CD4-positive, alpha-beta T cell treated with Interleukin-17A for 4 hours (primary cell): Measurements from ENCODE around the gene NME8.

Source experiments
- DNase-seq: peaks from one replicate; pipeline ENCODE4 v3.0.0-alpha.2; 2020; ENCODE audit warnings: mixed read lengths

NME8 gene

DNA sequence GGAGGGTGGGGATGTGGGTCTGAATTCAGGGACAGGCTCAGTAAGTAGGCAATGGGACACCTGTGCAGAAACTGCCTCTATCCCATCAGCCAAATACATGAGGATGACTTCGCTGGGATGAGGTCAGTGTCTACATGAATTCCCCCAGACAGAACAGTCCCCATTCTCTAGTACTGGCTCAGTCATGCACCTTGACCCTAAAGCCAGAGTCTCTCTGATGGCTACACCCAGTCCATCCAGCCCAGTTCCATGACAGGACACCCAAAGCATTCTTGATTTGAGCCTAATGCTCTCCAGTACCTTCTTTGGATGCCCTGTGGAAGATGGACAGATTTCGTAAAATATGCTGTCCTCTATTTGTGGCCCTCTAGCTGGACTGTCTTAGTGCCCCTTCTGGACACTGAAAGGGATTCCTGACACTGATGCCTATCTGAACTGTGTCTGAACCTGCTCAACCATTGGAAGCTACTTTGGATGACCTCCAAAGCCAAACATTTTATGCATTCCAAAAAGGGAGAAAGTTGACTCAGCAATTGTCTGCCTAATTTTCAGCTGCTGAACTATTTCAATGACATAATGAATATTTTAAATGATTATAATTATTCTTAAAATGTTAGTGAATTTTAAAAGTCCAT lies 53.6 kb downstream of the NME8 start:
- DNase-seq, result no peak

DNA sequence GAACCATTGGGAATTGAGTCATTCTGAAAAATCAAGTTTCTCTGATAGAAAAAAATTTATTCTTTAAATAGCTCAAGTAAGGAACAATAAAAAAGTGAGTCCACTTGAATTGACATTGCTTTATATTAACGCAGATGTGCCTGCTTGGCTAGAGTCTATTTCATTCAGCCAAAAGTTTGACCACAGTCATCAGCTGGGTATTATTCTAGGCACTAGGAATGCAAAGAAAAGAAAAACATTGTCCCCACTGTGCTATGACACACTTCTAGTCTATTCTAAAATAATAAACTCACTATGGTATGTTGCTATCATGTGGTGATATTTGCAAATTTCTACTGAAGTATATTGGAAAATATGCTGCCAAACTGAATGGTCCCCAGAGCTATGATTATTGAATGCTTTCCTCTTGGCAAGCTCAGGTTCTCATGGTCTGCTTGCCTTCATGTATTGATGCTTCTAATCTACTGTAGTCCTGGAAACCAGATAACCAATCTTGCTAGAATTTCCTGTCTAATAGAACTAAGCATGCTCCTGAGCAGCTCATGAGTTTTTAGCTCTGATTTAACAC lies 59.9 kb downstream of the NME8 start:
- DNase-seq, result no peak

GRCh38 chr7:37912756-37913155 lies 64.4 kb downstream of the NME8 start:
- no peak for DNase-seq

GRCh38 chr7:37915438-37915837 lies 67.0 kb downstream of the NME8 start:
- DNase-seq, result no peak

DNA sequence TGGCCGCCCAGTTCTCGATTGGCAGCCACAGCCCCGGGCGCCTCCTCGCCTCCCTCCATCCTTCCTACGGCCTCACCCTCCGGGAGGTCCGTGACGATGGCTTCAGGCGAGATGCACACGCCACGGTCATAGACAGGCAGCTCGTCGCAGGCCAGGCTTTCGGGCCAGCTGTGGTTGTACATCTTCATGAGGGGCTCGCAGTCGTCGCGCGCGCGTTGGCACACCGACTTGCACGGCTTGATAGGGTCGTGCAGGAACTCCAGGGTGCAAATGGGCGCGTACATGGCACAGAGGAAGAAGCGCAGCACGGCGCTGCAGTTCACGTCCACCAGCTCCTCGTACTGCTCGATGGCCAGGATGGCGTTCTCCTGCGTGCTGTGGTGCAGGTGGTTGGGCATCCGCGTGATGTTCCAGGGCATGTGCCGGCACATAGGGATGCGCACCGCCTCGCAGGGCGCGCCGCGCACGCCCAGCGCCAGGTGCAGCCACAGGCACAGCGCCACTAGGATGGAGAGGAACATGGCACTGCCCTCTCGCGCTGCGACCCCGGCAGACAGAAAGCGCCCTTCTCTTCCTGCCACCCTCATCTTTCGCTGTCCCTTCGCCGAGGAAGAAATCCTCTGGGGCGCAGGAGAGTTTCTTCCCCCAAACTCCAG lies 67.7 kb downstream of the NME8 start:
- no peak for DNase-seq

DNA sequence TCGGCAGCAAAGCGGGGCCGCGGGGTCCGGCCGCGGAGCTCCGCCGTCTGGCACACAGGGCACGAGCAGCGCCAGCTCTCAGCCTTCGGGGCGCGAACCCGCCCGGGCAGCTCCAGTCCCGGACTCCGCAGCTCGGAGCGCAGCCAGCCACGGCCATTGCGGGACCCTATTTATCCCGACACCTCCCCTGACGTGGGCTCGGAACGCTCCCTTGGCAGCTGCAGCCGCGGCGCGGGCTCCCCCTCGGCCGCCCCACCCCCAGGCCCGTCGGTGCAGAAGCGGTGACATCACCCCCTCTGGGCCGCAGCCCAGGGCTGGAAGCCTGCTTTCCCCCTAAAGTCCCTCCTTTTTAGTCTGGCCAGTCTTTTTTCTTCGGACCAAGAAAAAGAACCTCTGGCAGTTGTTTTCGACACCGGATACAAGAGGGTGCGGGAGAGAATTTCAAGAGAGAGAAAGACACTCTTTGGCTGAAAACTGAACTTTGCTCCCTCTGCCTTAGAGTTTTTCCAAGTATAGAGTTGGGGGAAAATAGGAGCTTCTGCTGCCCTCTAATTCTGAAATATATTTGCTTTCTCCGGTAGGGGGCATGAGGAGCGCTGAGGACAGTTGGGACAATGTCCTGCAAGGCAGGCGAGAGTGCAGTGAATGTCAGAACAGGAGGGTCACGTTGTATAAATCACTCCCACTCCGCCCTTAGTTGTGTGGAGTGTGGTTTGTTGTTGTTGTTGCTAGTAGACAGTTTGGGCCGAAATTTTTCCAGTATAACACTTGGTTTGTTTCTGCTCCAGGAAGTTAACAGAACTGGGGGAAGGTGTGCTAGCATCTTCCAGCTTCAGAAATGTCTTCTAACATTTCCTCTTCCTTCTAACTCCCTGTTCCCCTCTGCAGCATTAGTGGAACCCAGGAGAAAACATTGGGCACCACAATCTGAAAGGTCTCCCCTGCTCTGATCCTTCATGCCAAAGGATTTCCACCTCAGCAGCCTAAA lies 68.6 kb downstream of the NME8 start, which contains the start of gene SFRP4:
Gene SFRP4 (minus strand): TSS at position 145 of the 988 bp plus-strand sequence. CDS start 280 bp downstream, outside the sequence.
- DNase-seq, result no peak

GRCh38 chr7:37918526-37918925 lies 70.1 kb downstream of the NME8 start:
- DNase-seq, result no peak

GRCh38 chr7:37920305-37920848 lies 72.0 kb downstream of the NME8 start, which contains the start of gene EPDR1:
Gene EPDR1, plus strand, starts transcription at chr7:37920640. Its CDS starts 300 bp downstream, at chr7:37920940.
- DNase-seq, result peak; percentile 9

DNA sequence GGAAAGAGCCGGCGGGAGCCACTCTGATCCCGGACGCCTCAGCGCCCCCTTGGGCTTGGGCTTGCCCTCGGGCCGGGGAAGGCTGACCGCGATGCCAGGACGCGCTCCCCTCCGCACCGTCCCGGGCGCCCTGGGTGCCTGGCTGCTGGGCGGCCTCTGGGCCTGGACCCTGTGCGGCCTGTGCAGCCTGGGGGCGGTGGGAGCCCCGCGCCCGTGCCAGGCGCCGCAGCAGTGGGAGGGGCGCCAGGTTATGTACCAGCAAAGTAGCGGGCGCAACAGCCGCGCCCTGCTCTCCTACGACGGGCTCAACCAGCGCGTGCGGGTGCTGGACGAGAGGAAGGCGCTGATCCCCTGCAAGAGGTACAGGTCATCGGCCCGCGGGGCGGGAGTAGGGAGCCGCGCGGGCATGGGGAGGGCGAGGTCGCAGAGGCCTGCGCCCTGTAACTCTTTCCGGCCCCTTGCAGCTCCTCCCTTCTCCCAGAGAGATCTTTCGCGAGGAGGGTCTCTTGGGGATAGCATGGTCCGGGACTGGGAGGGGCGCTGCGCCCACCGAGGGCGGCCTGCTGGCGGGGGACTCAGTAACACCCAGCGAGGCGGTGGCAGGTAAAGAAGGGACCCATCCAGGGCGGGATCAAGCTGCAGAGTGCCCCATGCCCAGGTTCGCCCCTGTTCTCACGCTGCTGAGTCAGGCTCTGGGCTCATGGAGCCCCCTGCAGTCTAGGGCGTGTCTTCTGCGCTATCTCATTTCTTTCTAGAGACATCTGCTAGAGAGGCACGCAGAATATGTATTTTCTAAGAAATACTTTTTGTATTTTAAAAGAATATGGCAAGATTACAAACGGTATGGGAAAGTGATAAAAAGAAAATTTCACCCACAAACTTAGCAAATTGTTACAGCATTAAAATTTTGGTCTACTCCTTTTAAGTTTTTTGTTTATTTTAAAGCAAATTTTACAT lies 72.7 kb downstream of the NME8 start:
- no peak for DNase-seq

DNA sequence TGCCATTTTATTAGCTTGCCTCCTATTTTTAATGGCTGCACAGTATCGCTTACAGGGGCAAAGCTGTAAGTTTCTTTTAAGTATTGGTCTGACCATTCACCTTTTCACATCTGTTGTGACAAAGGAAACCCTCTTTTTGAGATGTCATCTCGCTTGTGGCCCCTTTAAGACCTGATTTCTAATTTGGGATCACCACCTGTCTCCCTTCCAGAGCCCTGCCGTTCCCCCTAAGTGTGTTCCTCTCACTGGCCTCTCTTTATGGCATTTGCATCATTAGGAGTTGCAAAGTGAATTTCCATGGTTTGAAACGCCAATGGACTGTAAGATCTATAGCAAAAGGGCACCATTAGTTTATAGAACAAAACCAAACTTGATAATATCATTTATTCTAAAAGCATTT lies 73.5 kb downstream of the NME8 start:
- no peak for DNase-seq

DNA sequence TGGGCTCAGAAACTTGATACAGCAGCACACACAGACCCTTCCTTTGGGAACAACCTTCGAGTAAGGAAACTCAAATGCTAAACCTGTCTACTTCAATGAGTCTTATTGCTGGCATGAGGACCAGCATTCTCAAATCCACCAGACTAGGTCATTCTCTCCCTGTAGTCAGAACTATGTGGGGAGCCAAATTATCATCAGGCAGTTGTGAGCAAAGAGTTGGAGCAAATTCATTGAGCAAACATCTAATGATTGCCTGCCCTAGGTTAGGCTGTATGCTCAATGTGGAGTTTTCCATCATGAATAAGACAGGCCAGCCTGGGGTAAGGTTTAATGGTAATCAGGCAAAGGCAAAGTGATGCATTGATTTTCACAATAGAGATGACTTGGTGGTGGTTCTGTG lies 75.6 kb downstream of the NME8 start:
- DNase-seq, result no peak

DNA sequence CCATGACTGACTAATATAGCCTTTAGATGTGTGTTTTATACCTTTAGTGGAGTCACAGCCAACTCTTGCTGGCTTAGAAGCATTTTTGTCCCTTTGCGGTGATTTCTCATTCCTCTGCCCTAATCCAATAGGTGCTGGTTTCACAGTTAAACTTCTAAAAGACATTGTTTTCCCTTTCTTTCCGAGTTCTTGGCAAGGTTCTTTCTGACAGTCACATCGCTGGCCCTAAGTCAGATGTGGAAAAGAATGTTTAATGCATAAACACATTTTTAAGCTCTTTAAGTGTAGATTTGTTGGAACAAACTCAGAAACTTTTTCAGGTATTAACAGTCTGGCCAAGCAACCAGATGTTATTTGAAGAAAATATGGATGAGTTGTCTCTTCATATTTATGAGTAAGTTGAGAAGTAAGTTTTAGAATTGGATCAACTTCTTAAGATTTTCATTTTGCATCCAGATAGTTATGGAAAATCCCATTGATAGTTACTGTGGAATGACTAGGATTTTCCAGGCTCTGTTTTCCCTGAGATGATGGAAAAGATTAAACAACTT lies 76.2 kb downstream of the NME8 start:
- DNase-seq, result no peak

DNA sequence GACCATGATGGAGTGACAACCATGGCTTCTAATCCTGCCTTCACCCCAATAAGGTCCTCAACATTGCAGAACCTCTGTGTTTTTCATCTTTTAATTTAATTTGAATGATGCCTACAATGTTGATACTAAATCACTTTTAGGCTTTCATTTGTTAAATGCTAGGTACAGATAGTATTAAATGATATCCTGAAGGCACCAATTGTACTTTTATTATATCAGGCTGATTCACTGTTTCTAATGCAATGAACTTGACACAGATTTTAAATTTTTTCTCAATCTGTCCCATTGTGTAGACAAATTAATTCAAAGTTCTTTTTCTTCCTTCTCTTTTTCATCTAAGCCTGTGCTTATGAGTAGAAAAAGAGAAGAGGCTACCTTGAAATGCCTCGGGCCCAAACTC lies 77.2 kb downstream of the NME8 start:
- no peak for DNase-seq

GRCh38 chr7:37927773-37928444 lies 79.5 kb downstream of the NME8 start:
- DNase-seq, result no peak

DNA sequence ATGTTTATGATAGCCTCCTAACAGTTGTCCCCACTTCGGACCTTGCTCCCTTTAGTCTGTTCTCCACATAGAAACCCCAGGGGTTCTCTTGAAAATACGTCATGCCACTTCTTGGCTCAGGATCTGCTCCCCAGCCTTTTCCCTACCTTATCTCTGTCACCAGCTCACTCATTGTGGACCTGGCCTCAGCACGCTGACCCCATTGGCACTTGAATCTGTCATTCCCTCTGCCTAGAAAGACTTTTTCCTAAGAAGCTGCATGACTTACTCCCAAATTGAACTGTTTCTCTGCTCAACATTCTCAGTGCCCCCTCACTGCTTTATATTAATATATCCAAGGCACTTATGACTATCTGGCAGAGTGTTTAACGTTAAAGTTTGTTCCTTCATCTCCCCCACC lies 80.5 kb downstream of the NME8 start:
- no peak for DNase-seq

DNA sequence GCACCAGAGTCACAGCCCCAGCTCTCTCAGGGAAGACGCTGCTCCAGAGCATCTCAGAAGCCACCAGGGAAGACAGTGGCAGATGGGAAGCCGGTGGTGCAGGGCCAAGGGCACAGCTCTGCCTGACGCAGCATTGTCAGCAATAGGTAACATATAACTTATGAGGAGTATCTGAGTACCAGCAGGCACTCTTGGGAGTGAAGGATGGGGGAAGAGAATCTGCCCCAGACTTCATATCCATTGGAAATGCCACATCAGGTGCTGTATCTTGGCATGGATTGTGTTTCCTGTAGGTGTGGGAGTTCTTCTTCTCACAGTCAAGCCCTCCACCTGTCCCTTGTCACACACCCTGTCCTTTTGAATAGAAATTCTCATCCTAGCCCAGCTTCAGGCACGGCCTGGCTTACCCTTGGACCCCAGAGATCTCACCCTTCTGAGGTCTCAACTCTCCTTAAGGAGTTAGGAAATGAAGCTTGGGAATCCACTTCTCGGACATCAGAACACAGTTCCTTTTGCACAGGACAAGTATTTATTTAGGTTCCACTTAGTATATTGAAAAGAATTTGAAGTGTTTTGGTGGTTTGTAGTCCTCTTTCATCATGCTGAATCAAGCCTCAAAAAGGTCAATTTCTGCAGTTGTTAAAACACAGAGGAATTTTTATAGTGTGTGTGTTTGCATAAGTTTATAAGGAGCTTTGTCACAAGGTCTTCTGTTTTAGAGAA lies 82.0 kb downstream of the NME8 start:
- no peak for DNase-seq

GRCh38 chr7:37932543-37932942 lies 84.1 kb downstream of the NME8 start:
- no peak for DNase-seq

DNA sequence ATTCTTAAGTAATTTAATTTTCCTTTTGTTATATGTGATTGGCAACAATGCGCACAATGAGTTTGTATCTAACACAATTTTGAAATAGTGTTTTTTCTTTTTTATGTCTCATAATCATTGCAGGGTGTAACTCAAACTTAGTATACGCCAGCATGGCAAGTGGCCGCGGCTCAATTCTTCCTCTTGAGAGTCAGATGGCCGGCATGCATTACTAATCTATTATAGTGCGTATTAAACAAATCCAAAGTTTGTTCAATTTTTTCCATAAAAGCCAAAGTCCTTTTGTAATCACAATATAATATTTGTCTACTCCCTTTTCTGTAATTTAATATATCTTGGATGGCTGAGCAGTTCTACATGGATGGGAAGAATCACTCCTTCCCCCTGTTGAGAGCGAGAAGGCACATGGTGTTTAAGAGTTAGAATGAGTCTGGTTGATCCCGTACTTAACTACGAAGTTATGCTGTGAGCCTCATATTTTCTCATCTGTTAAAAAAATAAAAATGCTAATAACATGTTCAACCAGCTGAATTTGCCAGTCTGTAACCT lies 84.7 kb downstream of the NME8 start:
- no peak for DNase-seq

DNA sequence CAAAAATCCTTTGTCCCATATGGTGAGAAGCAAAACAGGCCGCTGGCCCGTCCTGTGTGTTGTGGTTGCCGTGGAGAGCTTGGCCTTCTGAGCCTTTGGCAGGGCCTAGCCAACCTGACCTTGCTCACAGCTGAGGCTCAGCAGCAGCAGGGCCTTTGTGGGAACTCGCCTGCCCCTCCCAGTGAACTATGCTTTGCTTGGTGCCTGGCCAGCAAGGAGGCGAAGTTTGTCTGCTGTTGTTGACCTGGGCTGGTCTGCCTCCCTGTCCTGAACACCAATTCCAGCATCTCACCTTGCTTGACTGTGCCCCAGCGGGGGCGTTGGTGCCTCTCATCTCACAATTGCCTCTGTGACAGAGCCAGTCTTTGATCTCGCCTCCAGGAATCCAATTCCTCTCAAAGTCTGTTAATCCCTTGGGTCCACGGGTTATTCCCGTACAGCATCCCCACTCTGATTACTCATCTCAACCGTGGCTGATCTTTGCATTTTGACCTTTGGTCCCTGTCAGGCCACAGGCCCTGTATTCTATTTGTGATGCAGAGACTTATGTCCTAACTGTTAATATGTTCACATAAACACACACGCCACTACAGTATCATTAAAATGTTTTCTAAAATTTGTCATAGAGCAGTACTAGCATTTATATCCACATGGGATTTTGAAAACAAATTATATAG lies 94.7 kb downstream of the NME8 start:
- DNase-seq, result no peak
